ENCODE data around the gene SF3B6.

SF3B6 gene

GRCh38 chr2:24018241-24018640 is 57.9 kb downstream of the SF3B6 start:
- DNase-seq, result no peak

GRCh38 chr2:24017711-24018110 is 58.4 kb downstream of the SF3B6 start:
- no peak for DNase-seq
